HepG2 (cell line): Measurements from ENCODE around the gene EPB41. TPM values are rescaled to one million over a fixed set of nuclear protein-coding genes. Genes with fewer than 3 reads are reported as not detected.
A peak's percentile ranks its signal among the peaks of the same experiment; 100 is the strongest.

Experiments used
- ARNTL ChIP-seq: sonication (generic); formaldehyde crosslinking; IDR thresholded peaks from 2 replicates; pipeline ENCODE4 v1.4.0; 2020; ENCODE audit warnings: mild to moderate bottlenecking, missing genetic modification reagents
- CENPX ChIP-seq: sonication (generic); formaldehyde crosslinking; IDR thresholded peaks from 2 replicates; pipeline ENCODE4 v1.9.0; 2021; ENCODE audit warnings: mild to moderate bottlenecking, missing genetic modification reagents, moderate library complexity
- CHCHD3 ChIP-seq: sonication (generic); formaldehyde crosslinking; IDR thresholded peaks from 2 replicates; pipeline ENCODE4 v1.8.0; 2022; ENCODE audit warnings: mild to moderate bottlenecking, missing genetic modification reagents, moderate library complexity
- CSRNP2 ChIP-seq: sonication (generic); formaldehyde crosslinking; conservative IDR thresholded peaks from 2 replicates; pipeline ENCODE4 v1.8.0; 2022; ENCODE audit warnings: low read depth, missing genetic modification reagents
- FOSL2 ChIP-seq: sonication (generic); formaldehyde crosslinking; IDR thresholded peaks from 2 replicates; pipeline ENCODE4 v1.4.0; 2020; ENCODE audit warnings: missing genetic modification reagents
- GATAD1 ChIP-seq: IDR thresholded peaks from 2 replicates; pipeline ENCODE4 v1.6.1; 2016; ENCODE audit warnings: missing genetic modification reagents, missing compliant biosample characterization
- KDM2A ChIP-seq: sonication (generic); formaldehyde crosslinking; IDR thresholded peaks from 2 replicates; pipeline ENCODE4 v1.4.0; 2020; ENCODE audit warnings: low read depth, missing genetic modification reagents, borderline replicate concordance
- KDM3A ChIP-seq: IDR thresholded peaks from 2 replicates; pipeline ENCODE4 v1.6.1; 2018; ENCODE audit warnings: low read depth, missing compliant biosample characterization
- MIXL1 ChIP-seq: IDR thresholded peaks from 2 replicates; pipeline ENCODE4 v1.6.1; 2016
- NPAS2 ChIP-seq: sonication (generic); formaldehyde crosslinking; IDR thresholded peaks from 2 replicates; pipeline ENCODE4 v1.8.0; 2022; ENCODE audit warnings: mild to moderate bottlenecking, missing genetic modification reagents, borderline replicate concordance
- SMAD3 ChIP-seq: sonication (generic); formaldehyde crosslinking; IDR thresholded peaks from 2 replicates; pipeline ENCODE4 v1.4.0; 2020; ENCODE audit warnings: missing genetic modification reagents
- SNAPC2 ChIP-seq: sonication (generic); formaldehyde crosslinking; IDR thresholded peaks from 2 replicates; pipeline ENCODE4 v1.8.1; 2022; ENCODE audit warnings: mild to moderate bottlenecking, missing genetic modification reagents
- U2AF1 ChIP-seq: fragments of 200-400 bp; formaldehyde crosslinking; optimal IDR thresholded peaks from 2 replicates; pipeline ENCODE3; 2017; ENCODE audit warnings: mild to moderate bottlenecking, low read depth, low read length
- UBTF ChIP-seq: sonication (generic); formaldehyde crosslinking; IDR thresholded peaks from 2 replicates; pipeline ENCODE4 v1.4.0; 2020; ENCODE audit warnings: mild to moderate bottlenecking, missing genetic modification reagents
- ZMYM4 ChIP-seq: sonication (generic); formaldehyde crosslinking; IDR thresholded peaks from 2 replicates; pipeline ENCODE4 v1.8.1; 2023; ENCODE audit warnings: mild to moderate bottlenecking, missing genetic modification reagents
- ZNF468 ChIP-seq: sonication (generic); formaldehyde crosslinking; IDR thresholded peaks from 2 replicates; pipeline ENCODE4 v1.8.0; 2022; ENCODE audit warnings: mild to moderate bottlenecking, moderate library complexity, missing genetic modification reagents
- ZSCAN22 ChIP-seq: sonication (generic); formaldehyde crosslinking; IDR thresholded peaks from 2 replicates; pipeline ENCODE4 v1.4.0; 2020; ENCODE audit warnings: mild to moderate bottlenecking, missing genetic modification reagents
- polyA plus RNA-seq, 8 experiments: library from polyadenylated mRNA; depleted of rRNA in 3 of 8; stranded (reverse) in 7 of 8; unstranded in 1 of 8; fragments of >200 nt; fragmentation: Illumina TruSeq in 4 of 8; extraction: Trizol in 4 of 8; gene quantifications; 2 replicates each; pipeline versions ENCODE4 v1.2.1 to v1.2.3, GENCODE V29; 2011 to 2016; ENCODE audit warnings: low read depth in 4 of 8, missing spikeins in 1 of 8, mixed read lengths in 1 of 8; ENCODE audit not compliant: insufficient read depth in 1 of 8
- total RNA-seq, 5 experiments: library from RNA; depleted of rRNA; stranded (reverse); fragments of >200 nt; fragmentation: Illumina TruSeq; extraction: Trizol; gene quantifications; 2 replicates each; pipeline ENCODE4 v1.2.3, GENCODE V29; 2016; ENCODE audit warnings: low read depth in 1 of 5
- TF ChIP-seq, protein P1 (sequence below): IDR thresholded peaks from 2 replicates; pipeline ENCODE4 v1.6.1; 2012; ENCODE audit warnings: low read depth, low read length, improper control_type of control experiment
- TF ChIP-seq, protein P2 (sequence below): sonication (generic); formaldehyde crosslinking; IDR thresholded peaks from 2 replicates; pipeline ENCODE4 v1.5.1; 2020; ENCODE audit warnings: missing genetic modification reagents, mild to moderate bottlenecking, borderline replicate concordance
- TF ChIP-seq, protein P3 (sequence below): sonication (generic); formaldehyde crosslinking; conservative IDR thresholded peaks from 2 replicates; pipeline ENCODE4 v1.4.0; 2020; ENCODE audit warnings: missing genetic modification reagents

The EPB41 gene
- total and polyA plus RNA-seq, 2 of the 13 experiments (the other 11 are each of a cell fraction or from before 2014, with no cell fraction given) = 34.5 to 46.7 TPM

GRCh38 chr1:28877132-28877781 is 37.1 kb upstream of the EPB41 start (continued):
- TF ChIP-seq CHCHD3 (no peak), SMAD3 (CRISPR knock-in tag) (0 out of 2 replicates have a peak, but pooled peaks have one; percentile 43), ZNF468 (CRISPR knock-in tag) (no peak), UBTF (CRISPR knock-in tag) (no peak), U2AF1 (no peak), GATAD1 (CRISPR knock-in tag) (0 out of 2 replicates have a peak, but pooled peaks have one; percentile 27), ZMYM4 (CRISPR knock-in tag) (no peak), CENPX (CRISPR knock-in tag) (no peak), CSRNP2 (CRISPR knock-in tag) (no peak), ZSCAN22 (no peak), ARNTL (CRISPR knock-in tag) (peak; percentile 59; the same call in 1 of the 2 replicates), KDM3A (CRISPR knock-in tag) (0 out of 2 replicates have a peak, but pooled peaks have one; percentile 48), NPAS2 (CRISPR knock-in tag) (no peak), KDM2A (CRISPR knock-in tag) (peak; percentile 59; the same call in 1 of the 2 replicates), SNAPC2 (no peak), MIXL1 (CRISPR knock-in tag) (0 out of 2 replicates have a peak, but pooled peaks have one; percentile 48), FOSL2 (CRISPR knock-in tag) (0 out of 2 replicates have a peak, but pooled peaks have one; percentile 5)
- TF ChIP-seq, protein P1, sequence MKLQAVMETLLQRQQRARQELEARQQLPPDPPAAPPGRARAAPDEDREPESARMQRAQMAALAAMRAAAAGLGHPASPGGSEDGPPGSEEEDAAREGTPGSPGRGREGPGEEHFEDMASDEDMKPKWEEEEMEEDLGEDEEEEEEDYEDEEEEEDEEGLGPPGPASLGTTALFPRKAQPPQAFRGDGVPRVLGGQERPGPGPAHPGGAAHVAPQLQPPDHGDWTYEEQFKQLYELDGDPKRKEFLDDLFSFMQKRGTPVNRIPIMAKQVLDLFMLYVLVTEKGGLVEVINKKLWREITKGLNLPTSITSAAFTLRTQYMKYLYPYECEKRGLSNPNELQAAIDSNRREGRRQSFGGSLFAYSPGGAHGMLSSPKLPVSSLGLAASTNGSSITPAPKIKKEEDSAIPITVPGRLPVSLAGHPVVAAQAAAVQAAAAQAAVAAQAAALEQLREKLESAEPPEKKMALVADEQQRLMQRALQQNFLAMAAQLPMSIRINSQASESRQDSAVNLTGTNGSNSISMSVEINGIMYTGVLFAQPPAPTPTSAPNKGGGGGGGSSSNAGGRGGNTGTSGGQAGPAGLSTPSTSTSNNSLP = 0 out of 2 replicates have a peak, but pooled peaks have one; percentile 26
- TF ChIP-seq, protein P2, sequence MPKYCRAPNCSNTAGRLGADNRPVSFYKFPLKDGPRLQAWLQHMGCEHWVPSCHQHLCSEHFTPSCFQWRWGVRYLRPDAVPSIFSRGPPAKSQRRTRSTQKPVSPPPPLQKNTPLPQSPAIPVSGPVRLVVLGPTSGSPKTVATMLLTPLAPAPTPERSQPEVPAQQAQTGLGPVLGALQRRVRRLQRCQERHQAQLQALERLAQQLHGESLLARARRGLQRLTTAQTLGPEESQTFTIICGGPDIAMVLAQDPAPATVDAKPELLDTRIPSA (CRISPR knock-in tag) = no peak
- TF ChIP-seq, protein P3, sequence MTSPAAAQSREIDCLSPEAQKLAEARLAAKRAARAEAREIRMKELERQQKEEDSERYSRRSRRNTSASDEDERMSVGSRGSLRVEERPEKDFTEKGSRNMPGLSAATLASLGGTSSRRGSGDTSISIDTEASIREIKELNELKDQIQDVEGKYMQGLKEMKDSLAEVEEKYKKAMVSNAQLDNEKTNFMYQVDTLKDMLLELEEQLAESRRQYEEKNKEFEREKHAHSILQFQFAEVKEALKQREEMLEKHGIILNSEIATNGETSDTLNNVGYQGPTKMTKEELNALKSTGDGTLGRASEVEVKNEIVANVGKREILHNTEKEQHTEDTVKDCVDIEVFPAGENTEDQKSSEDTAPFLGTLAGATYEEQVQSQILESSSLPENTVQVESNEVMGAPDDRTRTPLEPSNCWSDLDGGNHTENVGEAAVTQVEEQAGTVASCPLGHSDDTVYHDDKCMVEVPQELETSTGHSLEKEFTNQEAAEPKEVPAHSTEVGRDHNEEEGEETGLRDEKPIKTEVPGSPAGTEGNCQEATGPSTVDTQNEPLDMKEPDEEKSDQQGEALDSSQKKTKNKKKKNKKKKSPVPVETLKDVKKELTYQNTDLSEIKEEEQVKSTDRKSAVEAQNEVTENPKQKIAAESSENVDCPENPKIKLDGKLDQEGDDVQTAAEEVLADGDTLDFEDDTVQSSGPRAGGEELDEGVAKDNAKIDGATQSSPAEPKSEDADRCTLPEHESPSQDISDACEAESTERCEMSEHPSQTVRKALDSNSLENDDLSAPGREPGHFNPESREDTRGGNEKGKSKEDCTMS (CRISPR knock-in tag) = no peak
